ENCODE data around the gene CALML4.
"Not testable (repeated sequence)": the region's sequence is repeated elsewhere in the genome, so short reads cannot be mapped to it uniquely, and the experiment has no call there.

CALML4 gene, protein sequence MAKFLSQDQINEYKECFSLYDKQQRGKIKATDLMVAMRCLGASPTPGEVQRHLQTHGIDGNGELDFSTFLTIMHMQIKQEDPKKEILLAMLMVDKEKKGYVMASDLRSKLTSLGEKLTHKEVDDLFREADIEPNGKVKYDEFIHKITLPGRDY

GRCh38 chr15:68204776-68205557, at the start of gene CALML4:
CALML4 (minus strand) TSS chr15:68205332; CDS start chr15:68205247, 85 bp downstream.
- peak; percentile 41 for DNase-seq

- DNase-seq = peak; percentile 81
These were observed 47.9 kb upstream of the CALML4 start for GRCh38 chr15:68252925-68253534.

DNA sequence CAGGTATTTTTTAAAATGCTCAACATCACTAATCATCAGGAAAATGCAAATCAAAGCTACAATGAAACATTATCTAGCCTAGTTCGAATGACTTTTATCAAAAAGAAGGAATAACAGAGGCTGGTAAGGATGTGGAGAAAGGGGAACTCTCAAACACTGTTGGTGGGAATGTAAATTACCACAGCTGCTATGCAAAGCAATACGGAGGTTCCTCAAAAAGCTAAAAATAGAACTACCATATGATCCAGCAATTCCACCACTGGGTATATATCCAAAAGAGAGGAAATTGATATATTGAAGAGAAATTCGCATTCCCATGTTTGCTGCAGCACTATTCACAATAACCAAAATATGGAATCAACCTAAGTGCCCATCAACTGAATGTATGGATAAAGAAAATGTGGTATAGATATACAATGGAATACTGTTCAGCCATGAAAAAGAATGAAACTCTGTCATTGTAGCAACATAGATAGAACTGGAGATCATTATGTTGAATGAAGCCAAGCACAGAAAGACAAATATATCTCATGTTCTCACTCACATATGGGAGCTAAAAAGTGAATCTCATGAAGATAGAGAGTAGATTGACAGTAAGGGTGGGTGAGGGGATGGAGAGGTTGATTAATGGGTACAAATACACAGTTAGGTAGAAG, 44.1 kb upstream of the CALML4 start:
- no peak for DNase-seq

DNA sequence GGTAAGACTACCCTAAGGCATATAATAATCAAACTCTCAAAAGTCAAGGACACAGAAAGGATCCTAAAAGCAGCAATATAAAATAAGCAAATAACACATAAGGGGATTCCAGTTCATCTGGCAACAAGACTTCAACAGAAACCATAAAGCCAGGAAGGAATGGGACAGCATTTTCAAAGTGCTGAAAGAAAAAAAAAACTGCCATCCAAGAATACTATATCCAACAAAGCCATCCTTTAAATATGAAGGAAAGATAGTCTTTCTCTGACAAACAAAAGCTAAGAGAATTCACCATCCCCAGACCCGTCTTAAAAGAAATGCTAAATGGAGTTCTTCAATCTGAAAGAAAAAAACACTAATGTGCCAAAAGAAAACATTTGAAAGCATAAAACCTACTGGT, 39.1 kb upstream of the CALML4 start:
- DNase-seq = no peak

DNA sequence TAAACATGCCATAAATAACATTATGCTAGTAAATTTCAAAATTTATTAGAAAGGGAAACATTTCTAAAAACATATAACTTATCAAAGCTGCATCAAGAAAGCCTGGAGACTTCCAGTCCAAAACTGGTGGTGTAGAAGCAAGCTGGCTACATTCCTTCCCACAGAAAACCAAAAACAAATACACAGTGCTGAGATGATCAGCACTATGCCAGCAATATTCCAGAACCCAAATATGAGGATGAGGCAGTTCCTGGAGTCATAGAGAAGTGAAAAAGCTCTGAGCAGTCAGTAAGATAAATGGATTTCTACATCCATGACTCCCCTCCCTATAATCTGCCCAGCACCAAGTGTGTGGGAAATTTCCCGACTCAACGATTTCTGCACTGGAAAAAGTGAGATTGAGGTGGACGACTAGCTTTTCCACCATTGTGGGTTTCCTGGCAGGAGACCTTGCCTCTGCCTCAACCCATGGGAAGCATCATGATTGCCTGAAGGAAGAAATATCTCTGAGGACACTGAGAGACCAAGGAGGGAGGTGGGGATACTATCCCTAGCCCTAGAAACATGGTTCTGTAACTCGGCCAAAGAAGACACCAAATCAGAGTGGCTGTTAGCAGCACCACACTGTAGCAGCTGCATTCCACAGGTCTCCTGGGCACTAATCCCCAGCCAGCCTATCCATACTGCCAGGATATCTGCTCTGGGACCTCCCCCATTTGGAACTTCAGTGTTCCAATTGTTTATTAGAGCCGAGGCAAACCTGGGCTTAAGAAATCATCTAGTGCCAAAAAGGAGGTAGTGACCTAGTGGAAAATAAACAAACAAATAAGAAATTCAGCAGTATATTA, 36.2 kb upstream of the CALML4 start:
- no peak for DNase-seq

DNA sequence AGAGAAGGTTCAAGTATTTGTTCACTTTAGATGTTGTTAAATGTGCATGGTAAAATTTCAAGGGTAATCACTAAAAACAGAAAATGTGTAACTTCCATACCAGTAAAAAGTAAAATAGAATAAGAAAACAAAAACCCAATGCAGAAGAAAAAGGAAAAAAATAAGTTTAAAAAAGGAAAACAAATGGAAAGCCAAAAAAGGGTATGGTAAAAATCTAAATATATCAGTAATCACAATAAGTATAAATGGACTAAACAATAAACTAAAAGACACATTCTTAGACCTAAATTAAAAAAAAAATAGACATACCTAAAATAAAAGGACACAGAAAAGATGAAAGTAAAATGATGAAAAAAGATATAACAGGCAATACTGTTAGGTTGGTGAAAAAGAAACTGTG, 33.9 kb upstream of the CALML4 start:
- DNase-seq = no peak

DNA sequence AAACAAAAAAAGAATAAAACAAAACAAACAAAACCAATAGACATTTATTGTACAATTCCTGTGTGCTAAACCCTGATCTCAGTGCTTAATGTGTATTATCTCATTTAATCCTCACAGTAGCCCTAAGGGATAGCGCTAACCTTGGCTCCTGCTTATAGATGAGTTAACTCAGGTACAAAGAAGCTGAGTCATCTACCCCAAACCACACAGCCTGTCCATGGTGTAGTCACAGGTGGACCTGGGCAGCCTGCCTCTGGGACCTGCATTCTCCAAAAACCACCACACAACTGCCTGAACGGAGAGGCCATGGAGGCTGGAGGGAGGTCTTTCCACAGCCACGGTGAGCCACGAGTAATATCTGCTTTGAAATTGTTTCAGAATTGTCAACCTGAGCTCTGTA, 29.9 kb upstream of the CALML4 start:
- no peak for DNase-seq

- DNase-seq = not testable (repeated sequence)
These were observed 29.4 kb upstream of the CALML4 start for GRCh38 chr15:68234520-68234919.

GRCh38 chr15:68234060-68234459, 28.9 kb upstream of the CALML4 start:
- DNase-seq = no peak

DNA sequence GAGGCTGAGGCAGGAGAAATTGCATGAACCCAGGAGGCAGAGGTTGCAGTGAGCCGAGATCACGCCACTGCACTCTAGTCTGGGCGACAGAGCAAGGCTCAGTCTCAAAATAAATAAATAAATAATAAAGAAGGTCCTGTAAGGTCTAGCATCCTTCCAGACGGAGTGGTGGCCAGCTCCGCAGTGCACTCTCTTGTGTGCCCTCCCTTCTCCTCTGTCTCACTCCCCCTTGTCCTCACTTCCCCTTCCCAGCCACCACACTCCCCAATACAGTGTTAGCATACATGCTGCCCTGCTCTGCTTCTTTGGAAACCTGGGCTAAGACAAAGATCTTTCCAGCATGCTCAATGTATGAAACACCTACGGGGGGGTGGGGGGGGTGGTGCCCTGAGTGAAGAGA, 27.8 kb upstream of the CALML4 start:
- no peak for DNase-seq

- no peak for DNase-seq
These were observed 27.3 kb upstream of the CALML4 start for GRCh38 chr15:68232449-68232848.

GRCh38 chr15:68231102-68231818, 26.1 kb upstream of the CALML4 start:
- no peak for DNase-seq

- peak; percentile 19 for DNase-seq
These were observed 25.3 kb upstream of the CALML4 start for GRCh38 chr15:68230157-68231100.

- DNase-seq = peak; percentile 75
These were observed 24.4 kb upstream of the CALML4 start, which contains the start of gene CLN6 for GRCh38 chr15:68229386-68230156. CLN6 (minus strand) TSS chr15:68229728; CDS start chr15:68229584, 144 bp downstream.

DNA sequence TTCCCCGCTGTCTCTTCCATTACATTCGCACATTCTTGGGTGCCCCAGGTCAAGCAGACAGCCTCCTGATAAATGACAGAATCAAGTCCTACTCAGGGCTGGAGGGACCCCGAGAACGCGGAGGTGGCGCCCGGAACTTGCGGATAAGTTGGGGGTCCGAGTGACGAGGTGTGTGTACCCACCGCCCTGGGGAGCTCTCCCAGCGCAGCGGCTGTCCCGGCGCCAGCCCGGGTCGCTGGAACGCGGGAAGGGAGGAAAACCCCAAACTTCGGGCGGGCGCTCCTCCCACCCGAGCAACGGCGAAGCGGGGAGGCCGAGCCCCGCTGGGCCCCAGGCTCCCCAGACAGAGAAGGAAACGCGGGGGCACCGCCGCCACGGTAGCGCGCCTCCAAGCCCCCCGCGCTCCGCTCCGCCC, 23.8 kb upstream of the CALML4 start:
- no peak for DNase-seq

DNA sequence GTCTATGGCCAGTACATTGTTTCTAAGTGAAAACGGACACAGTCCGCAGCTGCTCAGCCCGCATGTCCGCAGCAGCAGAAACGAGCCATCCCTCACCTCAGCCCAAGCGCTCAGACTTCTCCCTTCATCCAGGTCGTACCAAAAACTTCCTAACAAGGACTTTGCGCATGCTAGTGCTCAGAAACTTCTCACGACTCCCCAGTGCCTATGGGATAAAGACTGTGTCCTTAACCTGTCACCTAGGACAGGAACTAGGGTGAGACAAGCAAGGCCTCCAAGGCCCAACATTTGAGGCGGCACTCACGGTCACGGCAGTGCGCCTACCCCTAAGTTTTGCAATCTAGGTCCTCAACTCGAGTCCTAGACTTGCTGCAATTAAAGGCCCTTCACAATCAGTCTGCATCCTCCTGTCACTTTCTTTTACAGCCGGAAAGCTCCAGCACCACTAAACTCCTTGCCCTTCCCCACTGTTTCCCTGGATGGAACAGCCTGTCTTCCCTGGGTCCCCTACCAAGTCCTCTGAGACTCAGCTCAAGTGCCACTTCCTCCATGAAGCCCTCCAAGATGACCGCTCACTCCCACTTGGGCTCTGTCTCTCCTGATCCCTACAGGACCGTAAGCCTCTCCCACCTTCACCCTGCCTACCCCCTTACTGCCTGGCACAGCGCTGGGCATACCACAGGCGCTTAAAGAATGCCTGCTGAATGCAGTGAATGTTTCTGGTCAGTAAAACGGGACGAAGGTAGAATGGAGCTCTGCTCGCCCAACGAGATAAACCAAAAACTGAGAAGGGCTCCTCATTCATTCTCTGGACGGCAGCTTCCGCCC, 23.2 kb upstream of the CALML4 start:
- DNase-seq = no peak

DNA sequence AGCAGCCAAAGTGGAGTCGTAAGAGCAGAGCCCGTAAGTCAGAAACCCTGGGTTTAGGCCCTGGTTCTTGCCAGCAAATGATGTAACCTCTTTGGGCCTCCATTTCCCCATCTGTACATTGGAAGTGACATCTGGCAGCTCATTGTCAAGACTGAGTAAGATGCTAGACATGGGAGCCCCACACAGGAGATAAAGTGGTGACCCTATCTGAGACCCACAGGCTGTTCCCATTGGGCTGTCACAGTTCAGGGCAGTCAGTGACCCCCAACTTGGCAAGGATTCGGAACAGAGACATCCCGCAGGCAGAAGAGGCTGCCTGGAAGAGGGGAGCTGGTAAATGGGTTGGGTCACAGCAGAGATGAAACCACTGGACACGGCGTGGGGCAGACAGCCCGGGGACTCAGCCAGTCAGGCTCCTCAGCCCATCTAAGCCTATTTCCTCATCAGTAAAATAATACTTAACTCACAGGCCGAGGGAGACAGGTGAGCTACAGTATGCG, 22.6 kb upstream of the CALML4 start:
- DNase-seq = no peak

DNA sequence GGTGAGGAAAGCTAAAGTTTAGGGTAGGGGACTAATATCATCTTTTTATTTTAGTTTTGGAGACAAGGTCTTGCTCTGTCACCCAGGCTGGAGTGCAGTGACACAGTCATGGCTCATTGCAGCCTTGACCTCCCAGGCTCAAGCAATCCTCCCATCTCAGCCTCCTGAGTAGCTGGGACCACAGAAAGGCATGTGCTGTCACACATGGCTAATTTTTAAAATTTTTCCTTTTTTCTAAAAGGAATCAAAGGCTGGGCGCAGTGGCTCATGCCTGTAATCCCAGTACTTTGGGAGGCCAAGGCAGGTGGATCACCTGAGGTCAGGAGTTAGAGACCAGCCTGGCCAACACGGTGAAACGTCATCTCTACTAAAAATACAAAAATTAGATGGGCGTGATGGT, 20.3 kb upstream of the CALML4 start:
- not testable (repeated sequence) for DNase-seq
